Measurements from ENCODE around the gene KLHL33. TPM values are rescaled to one million over a fixed set of nuclear protein-coding genes. Genes with fewer than 3 reads are reported as not detected.
"Not testable (repeated sequence)": the region's sequence is repeated elsewhere in the genome, so short reads cannot be mapped to it uniquely, and the experiment has no call there.

Gene KLHL33
- total RNA-seq, 1 experiment from 2014 or later: not detected

DNA sequence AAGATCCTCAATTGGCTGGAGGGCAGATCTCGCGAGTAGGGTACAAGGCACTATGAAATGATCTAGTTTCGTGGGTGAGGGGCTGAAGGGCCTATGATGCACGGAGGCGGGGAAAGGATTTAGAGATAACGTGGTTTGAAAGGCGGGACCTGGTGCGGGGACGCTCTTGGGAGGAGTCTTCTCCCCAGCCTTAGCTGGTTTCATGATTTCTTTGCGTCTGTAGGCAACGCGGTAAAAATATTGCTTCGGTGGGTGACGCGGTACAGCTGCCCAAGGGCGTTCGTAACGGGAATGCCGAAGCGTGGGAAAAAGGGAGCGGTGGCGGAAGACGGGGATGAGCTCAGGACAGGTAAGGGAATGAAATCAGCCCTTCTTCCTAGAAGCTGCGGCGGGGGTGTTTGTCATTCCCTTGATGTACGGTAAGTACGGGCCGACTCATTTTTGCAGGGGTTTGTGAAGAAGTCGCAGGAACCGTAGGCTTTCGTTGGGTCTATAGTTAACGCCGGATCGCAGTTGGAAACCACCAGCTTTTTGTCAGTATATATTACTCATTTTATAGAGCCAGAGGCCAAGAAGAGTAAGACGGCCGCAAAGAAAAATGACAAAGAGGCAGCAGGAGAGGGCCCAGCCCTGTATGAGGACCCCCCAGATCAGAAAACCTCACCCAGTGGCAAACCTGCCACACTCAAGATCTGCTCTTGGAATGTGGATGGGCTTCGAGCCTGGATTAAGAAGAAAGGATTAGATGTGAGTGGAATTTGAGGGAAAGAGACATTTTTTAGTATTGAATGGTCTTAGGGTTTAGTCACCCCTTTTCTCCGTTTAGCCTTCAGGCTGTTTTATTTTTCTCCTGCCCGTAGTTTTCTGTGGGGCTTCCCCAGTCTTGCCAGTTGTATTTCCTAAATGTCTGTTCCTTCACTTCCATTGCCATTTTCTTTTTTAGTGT lies 19.7 kb upstream of the KLHL33 start:
- no peak for DNase-seq (ENCODE audit: low read depth, low spot score)
- in situ Hi-C loops (cut with HindIII; ENCODE audit: low pct_unique_long_range_greater_than_20kb, low sequenced_read_pairs): no loop called here

DNA sequence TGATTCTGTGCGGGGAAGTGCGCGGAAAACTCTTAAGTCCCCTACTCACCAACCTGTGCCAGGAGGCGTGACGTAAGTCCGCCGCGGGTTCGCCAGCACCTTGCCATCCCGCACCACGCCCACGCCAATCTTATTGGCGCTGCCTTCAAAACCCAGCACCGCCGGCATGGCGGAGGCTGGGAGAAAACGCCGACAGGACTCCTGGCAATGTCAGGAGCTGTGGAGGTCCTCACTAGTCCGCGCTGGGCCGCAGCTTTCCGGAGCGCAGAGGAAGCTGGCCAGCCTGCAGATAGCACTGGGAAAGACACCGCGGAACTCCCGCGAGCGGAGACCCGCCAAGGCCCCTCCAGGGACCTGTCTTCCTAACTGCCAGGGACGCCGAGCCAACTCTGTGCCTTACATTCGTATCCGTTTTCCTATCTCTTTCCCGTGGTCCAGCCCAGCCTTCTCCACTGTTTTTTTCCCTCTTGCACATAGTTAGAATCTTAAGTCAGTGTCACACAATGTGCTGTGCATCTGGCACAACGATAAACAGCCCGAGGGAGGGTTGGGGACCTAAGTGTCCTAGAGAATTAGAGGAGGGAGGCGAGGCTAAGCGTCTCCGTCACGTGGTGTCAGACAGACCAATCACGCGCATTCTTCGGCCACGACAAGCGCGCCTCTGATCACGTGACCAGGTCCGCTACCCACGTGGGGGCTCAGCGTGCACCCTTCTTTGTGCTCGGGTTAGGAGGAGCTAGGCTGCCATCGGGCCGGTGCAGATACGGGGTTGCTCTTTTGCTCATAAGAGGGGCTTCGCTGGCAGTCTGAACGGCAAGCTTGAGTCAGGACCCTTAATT lies 18.8 kb upstream of the KLHL33 start, which contains the start of the genes APEX1 and OSGEP:
APEX1 (plus strand) TSS at position 711 of the 839 bp plus-strand sequence. CDS start 420 bp downstream, outside the sequence.
OSGEP (minus strand) TSS at position 297 of the 839 bp plus-strand sequence; CDS start at position 168, 129 bp downstream.
- peak; percentile 98 for DNase-seq (ENCODE audit: low read depth, low spot score)
- in situ Hi-C loops (cut with HindIII; ENCODE audit: low pct_unique_long_range_greater_than_20kb, low sequenced_read_pairs): no loop called here

- in situ Hi-C loops (cut with HindIII; ENCODE audit: low pct_unique_long_range_greater_than_20kb, low sequenced_read_pairs); DNase-seq (ENCODE audit: low read depth, low spot score): not testable (repeated sequence)
Observed at GRCh38 chr14:20452831-20453230, 16.9 kb upstream of the KLHL33 start.

DNA sequence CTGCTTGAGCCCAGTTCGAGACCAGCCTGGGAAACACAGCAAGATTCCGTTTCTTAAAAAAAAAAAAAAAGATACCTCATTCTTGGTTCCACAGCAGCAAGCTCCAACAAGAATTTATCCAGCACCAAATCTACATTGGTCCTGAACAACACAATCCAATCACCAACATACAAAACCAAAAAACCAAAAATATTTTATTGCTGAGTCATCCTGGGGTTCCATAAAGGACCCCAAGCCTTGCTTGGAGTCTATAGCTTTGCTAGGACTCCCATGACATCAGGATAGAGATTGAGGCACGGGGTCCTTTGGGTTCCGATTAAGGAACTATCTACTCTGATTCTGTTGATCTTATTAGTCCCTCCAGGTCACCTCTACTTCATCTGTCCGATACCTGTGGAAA lies 10.9 kb upstream of the KLHL33 start:
- in situ Hi-C loops (cut with HindIII; ENCODE audit: low pct_unique_long_range_greater_than_20kb, low sequenced_read_pairs): no loop called here
- DNase-seq (ENCODE audit: low read depth, low spot score): no peak

DNA sequence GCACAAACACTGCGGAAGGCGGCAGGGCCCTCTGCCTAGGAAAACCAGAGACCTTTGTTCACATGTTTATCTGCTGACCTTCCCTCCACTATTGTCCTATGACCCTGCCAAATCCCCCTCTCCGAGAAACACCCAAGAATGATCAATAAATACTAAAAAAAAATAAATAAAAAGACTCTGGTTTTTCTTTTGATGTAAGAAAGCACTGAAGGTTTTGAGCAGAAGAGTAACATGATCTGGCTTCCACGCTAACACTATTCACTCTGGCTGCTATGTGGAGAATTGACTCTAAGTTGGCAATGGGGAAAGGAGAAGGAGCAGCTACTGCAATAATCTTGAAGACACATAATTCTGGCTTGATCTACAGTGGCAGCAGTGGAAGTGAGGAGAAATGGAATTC lies 7.7 kb upstream of the KLHL33 start:
- in situ Hi-C loops (cut with HindIII; ENCODE audit: low pct_unique_long_range_greater_than_20kb, low sequenced_read_pairs); DNase-seq (ENCODE audit: low read depth, low spot score): not testable (repeated sequence)

- in situ Hi-C loops (cut with HindIII; ENCODE audit: low pct_unique_long_range_greater_than_20kb, low sequenced_read_pairs): no loop called here
- DNase-seq (ENCODE audit: low read depth, low spot score): no peak
Observed at GRCh38 chr14:20441461-20441860, 5.5 kb upstream of the KLHL33 start.

GRCh38 chr14:20440882-20441281 lies 4.9 kb upstream of the KLHL33 start:
- in situ Hi-C loops (cut with HindIII; ENCODE audit: low pct_unique_long_range_greater_than_20kb, low sequenced_read_pairs): no loop called here
- DNase-seq (ENCODE audit: low read depth, low spot score): no peak

DNA sequence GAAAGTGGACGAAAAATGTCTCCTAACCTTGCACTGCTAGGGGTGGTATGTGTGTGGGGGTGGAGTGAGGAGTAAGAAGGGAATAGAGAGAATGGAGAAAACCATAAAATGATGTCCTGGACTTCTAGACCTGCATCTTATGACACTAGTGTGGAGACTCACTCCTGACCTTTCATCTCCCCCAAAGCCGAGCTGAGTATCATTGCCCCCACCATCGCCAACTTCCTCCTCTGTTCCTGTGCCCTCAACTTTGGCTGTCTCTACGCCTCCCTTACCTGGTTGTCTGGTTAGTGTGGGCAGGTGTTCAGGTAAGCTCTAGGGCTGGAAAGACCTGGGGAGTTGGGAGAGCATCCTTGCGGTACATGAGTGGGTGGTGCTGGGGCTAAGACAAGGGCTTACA lies 4.5 kb upstream of the KLHL33 start:
- DNase-seq (ENCODE audit: low read depth, low spot score): no peak
- in situ Hi-C loops (cut with HindIII; ENCODE audit: low pct_unique_long_range_greater_than_20kb, low sequenced_read_pairs): no loop called here

DNA sequence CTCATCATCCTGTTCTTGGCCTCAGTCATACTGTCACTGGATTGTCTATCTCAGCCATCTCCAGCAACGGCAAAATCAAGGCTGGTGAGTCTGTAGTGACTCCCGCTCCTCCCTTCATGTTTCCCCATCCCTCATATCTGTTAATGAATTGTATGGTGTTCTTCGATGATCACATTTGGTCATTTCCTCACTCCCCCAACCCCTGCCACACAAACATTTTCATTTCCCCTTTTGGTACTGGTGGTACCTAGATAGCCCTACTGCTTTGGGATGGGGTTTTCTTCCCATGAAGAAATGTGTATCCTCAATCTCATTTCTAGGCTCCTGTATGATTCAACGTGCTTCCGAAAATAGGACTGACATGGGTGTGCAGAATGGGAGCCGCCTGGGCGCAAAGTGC lies 2.7 kb upstream of the KLHL33 start:
- in situ Hi-C loops (cut with HindIII; ENCODE audit: low pct_unique_long_range_greater_than_20kb, low sequenced_read_pairs): no loop called here
- DNase-seq (ENCODE audit: low read depth, low spot score): no peak

- in situ Hi-C loops (cut with HindIII; ENCODE audit: low pct_unique_long_range_greater_than_20kb, low sequenced_read_pairs): no loop called here
- DNase-seq (ENCODE audit: low read depth, low spot score): no peak
Observed at GRCh38 chr14:20436363-20436755, 393 bp upstream of the KLHL33 start.

GRCh38 chr14:20434701-20435581 lies 1.0 kb downstream of the KLHL33 start:
- in situ Hi-C loops (cut with HindIII; ENCODE audit: low pct_unique_long_range_greater_than_20kb, low sequenced_read_pairs): no loop called here
- no peak for DNase-seq (ENCODE audit: low read depth, low spot score)

DNA sequence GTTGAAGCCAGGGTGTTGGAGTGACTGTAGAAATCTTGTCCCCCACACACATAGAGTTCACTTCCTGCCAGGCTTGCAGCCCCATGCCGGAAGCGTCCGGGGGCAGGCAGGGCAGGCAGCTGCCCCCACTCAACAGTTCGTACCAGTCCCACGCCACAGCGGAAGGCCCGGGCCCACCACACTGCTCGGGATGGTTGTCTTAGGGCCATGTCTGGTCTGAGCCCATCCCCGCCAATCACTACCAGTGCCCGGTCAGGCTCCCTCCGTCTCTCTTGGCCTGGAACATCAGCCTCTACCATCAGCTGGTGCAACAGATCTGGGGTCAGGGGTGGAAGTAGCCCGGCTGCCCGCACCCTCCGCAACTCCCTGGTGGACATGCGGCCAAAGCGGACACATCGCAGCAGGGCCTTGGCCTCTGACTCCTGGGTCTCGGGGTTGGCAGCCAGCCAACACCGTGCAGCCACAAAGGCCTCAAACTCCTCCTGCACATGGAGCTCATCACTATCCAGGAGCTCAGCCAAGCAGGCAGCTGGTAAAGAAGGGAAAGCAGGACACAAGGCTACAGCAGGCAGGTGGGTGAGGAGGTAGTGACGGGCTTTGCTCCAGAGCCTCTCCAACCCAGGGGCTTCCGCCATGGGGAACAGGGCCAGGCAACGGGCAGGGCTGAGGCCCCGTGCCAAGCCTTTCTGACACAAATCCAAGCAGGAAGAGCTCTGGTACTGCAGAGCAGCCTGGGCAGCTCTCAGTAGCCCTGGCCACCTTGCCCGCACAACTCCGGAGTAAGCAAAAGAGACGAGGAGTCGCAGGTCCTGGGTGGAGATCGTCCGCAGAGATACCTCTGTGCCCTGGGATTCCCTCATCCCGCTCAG lies 5.9 kb downstream of the KLHL33 start:
- in situ Hi-C loops (cut with HindIII; ENCODE audit: low pct_unique_long_range_greater_than_20kb, low sequenced_read_pairs): no loop called here

GRCh38 chr14:20428802-20429201 lies 7.2 kb downstream of the KLHL33 start:
- in situ Hi-C loops (cut with HindIII; ENCODE audit: low pct_unique_long_range_greater_than_20kb, low sequenced_read_pairs): no loop called here
- no peak for DNase-seq (ENCODE audit: low read depth, low spot score)

More for the DNA sequence above, 5.9 kb downstream of the KLHL33 start:
- DNase-seq (ENCODE audit: low read depth, low spot score): no peak

GRCh38 chr14:20428010-20428365 lies 8.0 kb downstream of the KLHL33 start:
- in situ Hi-C loops (cut with HindIII; ENCODE audit: low pct_unique_long_range_greater_than_20kb, low sequenced_read_pairs): no loop called here
- no peak for DNase-seq (ENCODE audit: low read depth, low spot score)

DNA sequence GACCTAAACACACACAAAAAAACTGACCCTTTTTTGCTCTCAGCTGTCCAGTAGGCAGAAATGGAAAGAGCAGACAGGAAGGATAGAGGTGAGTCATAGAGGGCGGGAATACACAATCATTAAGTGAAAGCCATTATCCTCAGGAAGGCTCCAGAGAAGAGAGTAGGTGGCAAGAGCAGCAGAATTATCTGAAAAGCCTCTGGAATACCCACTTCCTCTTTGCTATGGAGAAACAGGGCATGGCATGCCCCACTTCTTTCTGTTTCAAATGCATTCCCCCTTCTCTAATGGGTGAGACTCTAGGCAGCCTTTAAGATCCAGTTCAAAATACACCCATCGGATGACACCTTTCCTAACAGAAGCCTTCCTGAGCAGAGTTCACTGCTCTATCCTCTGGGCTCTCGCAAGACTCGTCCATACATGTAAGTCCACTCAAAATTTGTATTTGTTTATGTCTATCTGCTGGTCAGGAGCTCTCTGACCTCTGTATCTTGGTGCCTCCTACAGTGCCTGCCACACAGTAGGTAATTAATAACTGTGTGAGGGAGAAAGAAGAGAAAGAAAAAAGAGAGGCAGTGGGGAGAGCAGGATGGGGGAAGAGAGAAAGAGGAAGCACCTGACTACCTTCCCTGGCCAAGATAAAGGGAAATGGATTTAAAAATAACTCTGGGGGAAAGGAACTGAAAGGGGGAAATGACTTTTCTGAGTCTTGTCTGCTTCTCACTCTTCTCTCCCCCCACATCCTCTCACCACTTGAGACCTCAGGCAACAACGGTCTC lies 8.5 kb downstream of the KLHL33 start:
- in situ Hi-C loops (cut with HindIII; ENCODE audit: low pct_unique_long_range_greater_than_20kb, low sequenced_read_pairs): no loop called here
- peak; percentile 25 for DNase-seq (ENCODE audit: low read depth, low spot score)

DNA sequence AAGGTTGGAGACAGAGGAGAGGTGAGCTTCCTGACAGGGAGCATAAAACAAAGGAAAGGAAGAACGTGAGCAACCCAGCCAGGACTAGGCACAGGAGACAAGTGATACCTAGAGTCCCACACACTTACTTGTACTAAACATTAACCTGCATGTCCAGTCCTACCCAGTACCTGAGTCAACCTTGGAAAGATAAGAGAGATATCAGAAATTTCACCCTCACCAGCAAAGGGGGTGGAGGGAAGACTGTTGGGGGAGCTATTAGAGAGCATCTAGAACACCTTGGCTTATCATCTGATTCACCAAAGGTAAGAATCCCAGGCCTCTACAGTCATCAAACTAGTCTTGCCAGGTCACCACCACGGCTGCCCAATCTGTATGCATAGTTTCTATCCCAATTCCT lies 11.1 kb downstream of the KLHL33 start:
- no peak for DNase-seq (ENCODE audit: low read depth, low spot score)
- in situ Hi-C loops (cut with HindIII; ENCODE audit: low pct_unique_long_range_greater_than_20kb, low sequenced_read_pairs): no loop called here
